SH-SY5Y (cell line): ENCODE measurements around the gene KAT6B.

Source experiments
- GATA2 ChIP-seq: IDR thresholded peaks from 2 replicates; pipeline ENCODE4 v1.6.1; 2011; ENCODE audit warnings: mild to moderate bottlenecking, low read depth, low read length
- GATA3 ChIP-seq: IDR thresholded peaks from 2 replicates; pipeline ENCODE4 v1.6.1; 2011; ENCODE audit warnings: low read depth, mild to moderate bottlenecking, low read length, moderate library complexity

GRCh38 chr10:75029857-75030256 lies 203.5 kb downstream of the KAT6B start:
- no peak for TF ChIP-seq GATA3
- TF ChIP-seq GATA2, result no peak
